GM12801 (cell line): ENCODE data around the gene GRID1.

Experiments
- TF ChIP-seq, protein P1 (sequence below): IDR thresholded peaks from one replicate; pipeline ENCODE4 v1.5.1; 2011; ENCODE audit warnings: control low read depth; ENCODE audit not compliant: insufficient read length; ENCODE audit errors: extremely low read depth

GRID1 gene

DNA sequence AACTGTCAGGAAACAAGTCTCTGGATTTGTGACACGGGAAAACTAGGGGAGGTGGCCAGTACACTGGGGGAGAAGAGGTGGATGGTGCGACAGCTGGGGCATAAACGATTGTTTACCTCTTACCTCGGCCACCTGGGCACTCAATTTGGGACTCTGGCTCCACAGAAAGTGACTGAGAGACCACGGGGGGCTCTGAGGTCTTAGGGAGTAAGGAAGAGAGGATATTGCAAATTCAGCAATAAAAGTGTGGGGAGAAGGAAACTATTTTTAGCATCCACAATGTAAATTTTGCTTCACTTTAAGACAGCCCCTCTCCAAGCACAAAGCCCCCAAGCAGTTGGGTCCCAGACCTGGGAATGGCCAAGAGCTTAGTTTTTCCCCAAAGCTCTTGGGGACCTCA lies 440.5 kb downstream of the GRID1 start:
- TF ChIP-seq, protein P1, sequence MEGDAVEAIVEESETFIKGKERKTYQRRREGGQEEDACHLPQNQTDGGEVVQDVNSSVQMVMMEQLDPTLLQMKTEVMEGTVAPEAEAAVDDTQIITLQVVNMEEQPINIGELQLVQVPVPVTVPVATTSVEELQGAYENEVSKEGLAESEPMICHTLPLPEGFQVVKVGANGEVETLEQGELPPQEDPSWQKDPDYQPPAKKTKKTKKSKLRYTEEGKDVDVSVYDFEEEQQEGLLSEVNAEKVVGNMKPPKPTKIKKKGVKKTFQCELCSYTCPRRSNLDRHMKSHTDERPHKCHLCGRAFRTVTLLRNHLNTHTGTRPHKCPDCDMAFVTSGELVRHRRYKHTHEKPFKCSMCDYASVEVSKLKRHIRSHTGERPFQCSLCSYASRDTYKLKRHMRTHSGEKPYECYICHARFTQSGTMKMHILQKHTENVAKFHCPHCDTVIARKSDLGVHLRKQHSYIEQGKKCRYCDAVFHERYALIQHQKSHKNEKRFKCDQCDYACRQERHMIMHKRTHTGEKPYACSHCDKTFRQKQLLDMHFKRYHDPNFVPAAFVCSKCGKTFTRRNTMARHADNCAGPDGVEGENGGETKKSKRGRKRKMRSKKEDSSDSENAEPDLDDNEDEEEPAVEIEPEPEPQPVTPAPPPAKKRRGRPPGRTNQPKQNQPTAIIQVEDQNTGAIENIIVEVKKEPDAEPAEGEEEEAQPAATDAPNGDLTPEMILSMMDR: no peak

DNA sequence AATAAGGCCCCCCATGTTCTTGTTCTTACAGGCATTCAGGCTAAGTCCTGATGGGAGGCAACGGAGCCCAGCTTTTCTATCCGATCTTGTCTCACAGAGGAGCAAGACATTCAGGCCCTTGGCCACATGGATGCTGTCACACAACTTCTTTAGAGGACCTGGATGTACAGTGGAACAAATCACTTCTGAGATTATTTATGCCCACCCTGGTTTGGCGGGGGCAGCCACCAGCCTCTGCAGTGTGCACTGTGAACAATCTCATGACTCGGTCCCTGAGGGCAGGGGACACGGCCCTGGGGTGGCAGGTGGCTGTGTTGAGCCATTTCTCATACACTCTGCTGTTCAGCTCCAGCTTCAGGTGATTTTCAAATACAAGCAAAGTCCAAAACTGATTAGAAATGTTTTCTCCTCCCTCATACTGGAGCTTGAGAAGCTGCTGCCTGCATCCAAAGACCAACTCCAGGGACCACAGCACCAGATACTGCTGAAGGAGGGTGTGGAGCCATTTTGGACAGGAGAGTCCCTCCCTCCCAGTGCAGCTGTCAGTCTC lies 441.3 kb downstream of the GRID1 start:
- TF ChIP-seq, protein P1: no peak

DNA sequence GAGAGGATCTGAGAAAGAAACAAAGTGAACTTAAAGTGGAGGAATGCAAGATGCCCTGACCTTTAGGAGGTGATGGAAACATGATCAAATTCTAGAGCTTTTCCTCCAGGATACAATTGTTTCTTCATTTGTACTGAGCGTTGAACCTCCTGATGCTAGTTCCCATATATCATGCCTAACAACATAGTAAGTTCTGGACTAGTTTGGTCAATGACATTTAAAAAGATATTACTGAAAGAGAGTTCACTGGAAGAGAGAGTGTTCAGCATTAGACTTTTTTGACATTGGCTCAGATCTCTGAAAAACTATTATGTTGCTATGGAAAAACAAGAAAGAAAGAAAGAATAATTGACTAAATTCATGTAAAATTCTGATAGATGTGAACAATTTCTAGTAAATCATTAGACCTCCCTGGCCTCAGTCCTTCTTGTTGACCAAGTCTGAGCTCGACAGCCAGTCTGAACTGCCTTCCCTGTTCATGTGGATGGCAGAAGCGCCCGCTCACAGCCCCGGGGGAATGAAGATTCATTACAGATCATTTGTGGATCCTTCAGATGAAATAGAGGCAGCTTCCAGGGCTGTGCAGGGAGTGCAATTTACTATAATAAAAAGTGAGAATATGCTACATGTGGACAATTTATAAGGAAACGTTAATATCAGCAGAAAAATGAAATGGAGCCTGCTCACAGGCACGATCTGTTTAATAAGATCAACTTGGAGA lies 442.1 kb downstream of the GRID1 start:
- TF ChIP-seq, protein P1: no peak

DNA sequence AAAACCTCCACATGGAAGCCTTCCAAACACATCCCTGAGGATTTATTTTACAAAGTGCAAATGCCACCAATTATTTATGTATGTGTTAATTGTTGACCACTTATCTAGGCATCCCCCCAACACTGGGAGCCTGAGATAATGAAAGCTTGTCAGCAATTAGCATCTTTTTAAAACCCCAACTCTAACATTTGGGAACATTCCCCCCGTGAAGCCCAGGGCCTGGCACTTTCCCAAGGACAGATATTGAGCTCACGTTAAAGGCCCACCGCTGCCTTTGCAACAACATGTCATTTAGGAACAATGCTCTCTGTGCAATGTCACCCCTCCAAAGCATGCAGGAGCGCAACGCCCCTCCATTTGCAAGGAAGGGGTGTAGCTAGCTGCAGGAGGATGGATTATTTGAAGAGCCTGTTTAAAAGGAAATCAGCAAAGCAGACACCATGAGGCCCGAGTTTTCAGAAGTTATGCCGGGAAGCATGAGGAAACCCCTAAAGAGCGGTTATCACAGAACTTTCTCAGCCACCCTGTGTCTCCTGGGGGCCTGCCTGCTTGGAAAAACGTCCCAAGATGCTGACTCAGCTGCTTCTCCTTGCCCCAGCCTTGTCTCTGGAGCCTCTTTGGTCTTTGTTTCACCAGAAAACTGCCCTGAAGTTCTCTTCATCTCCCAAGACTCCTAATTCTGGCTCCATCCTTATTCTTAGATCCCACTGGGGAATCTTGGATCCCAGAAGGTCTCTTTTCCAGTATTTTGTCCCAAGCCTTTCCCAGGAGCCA lies 444.1 kb downstream of the GRID1 start:
- TF ChIP-seq, protein P1: no peak

DNA sequence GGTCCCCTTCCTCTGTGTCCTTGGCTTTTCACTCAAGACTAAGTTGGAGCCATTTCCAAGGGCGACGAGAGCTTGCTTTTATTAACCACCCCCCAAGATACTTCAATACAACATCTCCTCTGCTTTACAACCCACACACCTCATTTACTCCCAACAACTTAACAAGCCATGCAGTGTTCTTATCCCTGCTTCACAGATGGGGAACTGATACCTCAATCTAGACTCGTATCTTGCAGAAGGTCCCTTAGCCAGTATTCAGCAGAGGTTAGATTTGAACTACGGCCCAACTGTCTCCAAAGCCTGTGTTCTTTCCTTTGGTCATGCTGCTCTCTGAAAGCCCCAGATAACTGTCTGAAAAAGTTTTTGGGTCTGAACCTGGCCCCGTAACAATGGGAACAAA lies 444.8 kb downstream of the GRID1 start:
- TF ChIP-seq, protein P1: no peak

DNA sequence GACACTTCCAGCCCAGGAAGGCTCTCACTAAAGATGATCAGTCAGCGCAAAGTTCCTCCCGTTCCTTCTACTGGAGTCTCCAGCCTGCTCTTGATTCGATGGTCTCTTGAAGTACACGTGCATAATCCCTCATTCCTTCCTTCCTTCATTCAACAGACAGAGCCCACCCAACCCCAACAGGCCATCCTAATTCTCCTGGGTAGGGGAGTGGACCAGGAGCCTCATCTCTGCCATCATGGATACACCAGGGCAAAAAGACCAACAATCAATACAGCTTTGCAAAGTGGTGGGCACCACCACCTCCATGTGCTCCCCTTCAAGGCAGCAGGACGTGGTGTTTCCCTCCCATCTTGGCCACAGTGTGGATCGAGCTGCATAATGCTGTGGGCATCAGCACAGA lies 446.3 kb downstream of the GRID1 start:
- TF ChIP-seq, protein P1: no peak

DNA sequence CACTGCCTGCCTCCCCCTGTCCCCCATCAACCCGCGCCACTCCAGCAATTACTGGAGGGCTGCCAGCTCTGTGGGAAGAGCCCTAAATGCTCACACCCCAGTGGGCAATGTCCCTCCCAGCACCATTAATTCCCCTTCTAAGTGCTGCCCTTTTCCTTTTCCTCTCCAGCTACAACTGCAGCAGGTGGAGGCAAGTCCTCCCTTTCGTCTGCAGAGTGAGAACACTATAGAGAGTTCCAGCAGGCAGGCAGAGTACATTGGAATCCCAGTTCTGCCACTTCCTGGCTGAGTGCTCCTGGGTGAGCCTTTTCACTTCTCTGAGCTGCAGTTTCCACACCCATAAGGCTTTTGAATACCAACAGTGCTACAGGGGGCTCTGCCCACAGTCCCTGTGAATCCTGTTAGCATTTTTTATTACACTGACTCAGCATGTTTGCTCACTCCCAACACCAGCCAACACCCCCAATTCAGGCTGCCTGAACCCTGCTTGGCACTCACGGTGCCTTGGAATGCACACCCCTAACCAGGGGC lies 447.0 kb downstream of the GRID1 start:
- TF ChIP-seq, protein P1: no peak
